GM23338 (cell line): ENCODE measurements around the gene EYS. TPM values are rescaled to one million over a fixed set of nuclear protein-coding genes. Genes with fewer than 3 reads are reported as not detected.

Experiments
- ATAC-seq: fragments of 200-7000 bp; cut with Tn5 transposase; 3 replicates; pipeline ENCODE4 v1.9.1; 2020
- DNase-seq: peaks from one replicate; pipeline ENCODE4 v3.0.0-alpha.2; 2015; ENCODE audit warnings: low spot score
- H2AFZ ChIP-seq: fragments of 200-600 bp; sonication (generic); 2 replicates; pipeline ENCODE4 v1.8.0; 2016; ENCODE audit warnings: antibody characterized with exemption, mild to moderate bottlenecking, moderate library complexity
- H3F3A ChIP-seq: fragments of 200-600 bp; sonication (generic); replicated peaks from 2 replicates; pipeline ENCODE4 v1.8.0; 2017; ENCODE audit warnings: antibody characterized with exemption, mixed run types, low read depth
- H3K27ac ChIP-seq: fragments of 200-600 bp; sonication (generic); 2 replicates; pipeline ENCODE4 v1.6.1; 2016; ENCODE audit warnings: low read depth
- H3K27me3 ChIP-seq: fragments of 200-600 bp; sonication (generic); 2 replicates; pipeline ENCODE4 v1.8.0; 2016; ENCODE audit warnings: mild to moderate bottlenecking, mixed run types, moderate library complexity; ENCODE audit not compliant: insufficient read depth
- H3K36me3 ChIP-seq: fragments of 200-600 bp; sonication (generic); 2 replicates; pipeline ENCODE4 v1.8.0; 2016; ENCODE audit warnings: mild to moderate bottlenecking; ENCODE audit not compliant: insufficient read depth
- H3K4me1 ChIP-seq: fragments of 200-600 bp; sonication (generic); 2 replicates; pipeline ENCODE4 v1.8.0; 2016; ENCODE audit warnings: mild to moderate bottlenecking, moderate library complexity; ENCODE audit not compliant: insufficient read depth
- H3K4me2 ChIP-seq: fragments of 200-600 bp; sonication (generic); 2 replicates; pipeline ENCODE4 v1.7.1; 2017; ENCODE audit warnings: mixed run types
- H3K4me3 ChIP-seq: fragments of 200-600 bp; sonication (generic); 2 replicates; pipeline ENCODE4 v1.6.1; 2016; ENCODE audit warnings: mixed run types
- H3K79me2 ChIP-seq: fragments of 200-600 bp; sonication (generic); replicated peaks from 2 replicates; pipeline ENCODE4 v1.8.0; 2017; ENCODE audit warnings: mild to moderate bottlenecking; ENCODE audit not compliant: insufficient read depth
- H3K9me2 ChIP-seq: fragments of 200-600 bp; sonication (generic); 2 replicates; pipeline ENCODE4 v1.8.0; 2017; ENCODE audit not compliant: insufficient read depth
- H4K20me1 ChIP-seq: fragments of 200-600 bp; sonication (generic); replicated peaks from 2 replicates; pipeline ENCODE4 v1.8.0; 2017; ENCODE audit warnings: mild to moderate bottlenecking; ENCODE audit not compliant: insufficient read depth
- H3K27ac Mint-ChIP-seq: 2 replicates; pipeline ENCODE4 v1.8.0; 2020; ENCODE audit warnings: inconsistent platforms, mild to moderate bottlenecking, moderate library complexity, mixed read lengths
- H3K27me3 Mint-ChIP-seq: 3 replicates; pipeline ENCODE4 v1.8.0; 2022; ENCODE audit warnings: low read depth, mild to moderate bottlenecking, moderate library complexity, mixed read lengths, inconsistent platforms; ENCODE audit not compliant: insufficient read depth, poor library complexity
- H3K36me3 Mint-ChIP-seq: 3 replicates; pipeline ENCODE4 v1.8.0; 2021; ENCODE audit warnings: low read depth, mild to moderate bottlenecking, inconsistent platforms, moderate library complexity, mixed read lengths
- H3K4me1 Mint-ChIP-seq: 3 replicates; pipeline ENCODE4 v1.8.0; 2020; ENCODE audit warnings: mild to moderate bottlenecking, inconsistent platforms, mixed read lengths
- H3K4me3 Mint-ChIP-seq: 3 replicates; pipeline ENCODE4 v1.8.0; 2021; ENCODE audit warnings: moderate library complexity, mild to moderate bottlenecking, inconsistent platforms, mixed read lengths
- H3K9me3 Mint-ChIP-seq: 3 replicates; pipeline ENCODE4 v1.8.0; 2020; ENCODE audit warnings: moderate library complexity, mild to moderate bottlenecking, inconsistent platforms, mixed read lengths
- EZH2 ChIP-seq: fragments of 200-600 bp; sonication (generic); IDR thresholded peaks from one replicate; pipeline ENCODE4 v1.8.0; 2017; ENCODE audit warnings: antibody characterized with exemption, mild to moderate bottlenecking, low read depth; ENCODE audit not compliant: unreplicated experiment
- EZH2phosphoT487 ChIP-seq: fragments of 200-600 bp; sonication (generic); IDR thresholded peaks from one replicate; pipeline ENCODE4 v1.8.1; 2018; ENCODE audit warnings: antibody characterized with exemption; ENCODE audit not compliant: unreplicated experiment
- POLR2AphosphoS5 ChIP-seq: IDR thresholded peaks from 2 replicates; pipeline ENCODE4 v1.6.1; 2016; ENCODE audit warnings: antibody characterized with exemption, low read depth
- ZNF114 ChIP-seq: fragments of 250-450 bp; sonication (Bioruptor Pico); IDR thresholded peaks from 2 replicates; pipeline ENCODE4 v1.5.0; 2020; ENCODE audit warnings: mild to moderate bottlenecking, moderate library complexity
- ZNF462 ChIP-seq: fragments of 250-450 bp; sonication (Bioruptor Pico); IDR thresholded peaks from 2 replicates; pipeline ENCODE4 v1.5.0; 2020; ENCODE audit warnings: mild to moderate bottlenecking, moderate library complexity
- polyA plus RNA-seq: library from polyadenylated mRNA; unstranded; fragments of >200 nt; fragmentation: Nextera tagmentation; extraction: Ambion mirVana; gene quantifications from 2 replicates; pipeline ENCODE4 v1.2.1, GENCODE V29; 2016
- total RNA-seq: library from RNA; depleted of rRNA; stranded (reverse); fragments of >200 nt; shearing (Covaris generic); gene quantifications from 2 replicates; pipeline ENCODE4 v1.2.3, GENCODE V29; 2014

EYS gene
- total and polyA plus RNA-seq, 2 experiments from 2014 or later, result 0.38 to 0.52 TPM

GRCh38 chr6:63671098-63671754 lies 2035.8 kb downstream of the EYS start:
- Histone ChIP-seq H3K4me2 (no peak overlapping the region), H3K4me1 (peaks cover 36% of the 10 kb centered on the region), H3F3A (no peaks in the 10 kb centered on the region), H3K27ac (peak overlapping the region; percentile 13; the same call in 1 of the 2 replicates), H3K4me3 (no peak overlapping the region), H4K20me1 (peaks cover 24% of the 10 kb centered on the region), H3K36me3 (no peaks in the 10 kb centered on the region), H3K79me2 (peaks cover 100% of the 10 kb centered on the region), H3K27me3 (no peaks in the 10 kb centered on the region), H3K9me2 (no peaks in the 10 kb centered on the region), H2AFZ (no peak overlapping the region)
- ATAC-seq, result no peak
- H3K9me3 Mint-ChIP-seq, result no peaks in the 10 kb centered on the region
- TF ChIP-seq EZH2phosphoT487, result no peak
- TF ChIP-seq ZNF114 (CRISPR knock-in tag), result no peak
- no peak for TF ChIP-seq POLR2AphosphoS5
- no peak for TF ChIP-seq EZH2
- TF ChIP-seq ZNF462 (CRISPR knock-in tag), result no peak
- no peaks in the 10 kb centered on the region for H3K27me3 Mint-ChIP-seq
- no peak overlapping the region for H3K4me3 Mint-ChIP-seq
- peaks cover 9% of the 10 kb centered on the region; the same call in 2 of the 3 replicates for H3K36me3 Mint-ChIP-seq
- no peak for DNase-seq
- H3K4me1 Mint-ChIP-seq, result peaks cover 7% of the 10 kb centered on the region
- no peak overlapping the region for H3K27ac Mint-ChIP-seq
